Measurements from ENCODE around the gene ETV1.

ETV1 gene

GRCh38 chr7:14000247-14000646, 10.8 kb upstream of the ETV1 start:
- Histone ChIP-seq H3K27me3 (ENCODE audit: low read depth, low read length) (no peaks in the 10 kb centered on the region), H3K4me1 (ENCODE audit: control insufficient read depth in 1 of 2, insufficient read depth in 2 of 2, low read length in 2 of 2) (no peaks in the 10 kb centered on the region), H3K4me3 (ENCODE audit: low read depth in 1 of 2, low read length in 2 of 2) (no peak overlapping the region), H3K27ac (ENCODE audit: low read length) (no peak overlapping the region), H3K9me3 (ENCODE audit: control insufficient read depth in 1 of 2, low read length in 2 of 2) (no peaks in the 10 kb centered on the region), H3K36me3 (ENCODE audit: control insufficient read depth in 1 of 2, insufficient read depth in 2 of 2, low read length in 2 of 2) (no peaks in the 10 kb centered on the region)

GRCh38 chr7:13998866-13999265, 9.4 kb upstream of the ETV1 start:
- Histone ChIP-seq H3K9me3 (ENCODE audit: control insufficient read depth in 1 of 2, low read length in 2 of 2) (no peaks in the 10 kb centered on the region), H3K27me3 (ENCODE audit: low read depth, low read length) (no peaks in the 10 kb centered on the region), H3K4me1 (ENCODE audit: control insufficient read depth in 1 of 2, insufficient read depth in 2 of 2, low read length in 2 of 2) (no peaks in the 10 kb centered on the region), H3K4me3 (ENCODE audit: low read depth in 1 of 2, low read length in 2 of 2) (no peak overlapping the region), H3K36me3 (ENCODE audit: control insufficient read depth in 1 of 2, insufficient read depth in 2 of 2, low read length in 2 of 2) (no peaks in the 10 kb centered on the region), H3K27ac (ENCODE audit: low read length) (no peak overlapping the region)

GRCh38 chr7:13992596-13992964, 3.1 kb upstream of the ETV1 start:
- peak overlapping the region in 1 of 2 donors; percentile 84 for H3K4me3 ChIP-seq (ENCODE audit: low read depth in 1 of 2, low read length in 2 of 2)
- H3K27me3 ChIP-seq (ENCODE audit: low read depth, low read length), result no peaks in the 10 kb centered on the region
- no peak overlapping the region for H3K27ac ChIP-seq (ENCODE audit: low read length)
- peaks cover 0 to 11% of the 10 kb centered on the region in 2 donors for H3K4me1 ChIP-seq (ENCODE audit: control insufficient read depth in 1 of 2, insufficient read depth in 2 of 2, low read length in 2 of 2)
- H3K36me3 ChIP-seq (ENCODE audit: control insufficient read depth in 1 of 2, insufficient read depth in 2 of 2, low read length in 2 of 2), result no peaks in the 10 kb centered on the region
- no peaks in the 10 kb centered on the region for H3K9me3 ChIP-seq (ENCODE audit: control insufficient read depth in 1 of 2, low read length in 2 of 2)

- H3K9me3 ChIP-seq (ENCODE audit: control insufficient read depth in 1 of 2, low read length in 2 of 2), result no peaks in the 10 kb centered on the region
- H3K4me1 ChIP-seq (ENCODE audit: control insufficient read depth in 1 of 2, insufficient read depth in 2 of 2, low read length in 2 of 2), result peaks cover 0 to 11% of the 10 kb centered on the region in 2 donors
- H3K27ac ChIP-seq (ENCODE audit: low read length), result peak overlapping the region; percentile 40
- no peaks in the 10 kb centered on the region for H3K36me3 ChIP-seq (ENCODE audit: control insufficient read depth in 1 of 2, insufficient read depth in 2 of 2, low read length in 2 of 2)
- H3K27me3 ChIP-seq (ENCODE audit: low read depth, low read length), result no peaks in the 10 kb centered on the region
- H3K4me3 ChIP-seq (ENCODE audit: low read depth in 1 of 2, low read length in 2 of 2), result peak overlapping the region; percentile 84 to 96
Observed at GRCh38 chr7:13991791-13992595, 2.5 kb upstream of the ETV1 start.

GRCh38 chr7:13990984-13991790, 1.7 kb upstream of the ETV1 start:
- Histone ChIP-seq H3K36me3 (ENCODE audit: control insufficient read depth in 1 of 2, insufficient read depth in 2 of 2, low read length in 2 of 2) (no peaks in the 10 kb centered on the region), H3K27me3 (ENCODE audit: low read depth, low read length) (no peaks in the 10 kb centered on the region), H3K27ac (ENCODE audit: low read length) (peak overlapping the region; percentile 91), H3K4me3 (ENCODE audit: low read depth in 1 of 2, low read length in 2 of 2) (peak overlapping the region; percentile 84 to 96), H3K9me3 (ENCODE audit: control insufficient read depth in 1 of 2, low read length in 2 of 2) (no peaks in the 10 kb centered on the region), H3K4me1 (ENCODE audit: control insufficient read depth in 1 of 2, insufficient read depth in 2 of 2, low read length in 2 of 2) (peaks cover 0 to 11% of the 10 kb centered on the region in 2 donors)

- Histone ChIP-seq H3K4me3 (ENCODE audit: low read depth in 1 of 2, low read length in 2 of 2) (peak overlapping the region; percentile 84 to 96), H3K27ac (ENCODE audit: low read length) (peak overlapping the region; percentile 91), H3K27me3 (ENCODE audit: low read depth, low read length) (no peaks in the 10 kb centered on the region), H3K36me3 (ENCODE audit: control insufficient read depth in 1 of 2, insufficient read depth in 2 of 2, low read length in 2 of 2) (no peaks in the 10 kb centered on the region), H3K9me3 (ENCODE audit: control insufficient read depth in 1 of 2, low read length in 2 of 2) (no peaks in the 10 kb centered on the region), H3K4me1 (ENCODE audit: control insufficient read depth in 1 of 2, insufficient read depth in 2 of 2, low read length in 2 of 2) (peaks cover 0 to 11% of the 10 kb centered on the region in 2 donors)
Observed at GRCh38 chr7:13990319-13990983, 985 bp upstream of the ETV1 start.

GRCh38 chr7:13989949-13990305, 461 bp upstream of the ETV1 start:
- Histone ChIP-seq H3K9me3 (ENCODE audit: control insufficient read depth in 1 of 2, low read length in 2 of 2) (no peaks in the 10 kb centered on the region), H3K36me3 (ENCODE audit: control insufficient read depth in 1 of 2, insufficient read depth in 2 of 2, low read length in 2 of 2) (no peaks in the 10 kb centered on the region), H3K27me3 (ENCODE audit: low read depth, low read length) (no peaks in the 10 kb centered on the region), H3K27ac (ENCODE audit: low read length) (peak overlapping the region; percentile 91), H3K4me3 (ENCODE audit: low read depth in 1 of 2, low read length in 2 of 2) (peak overlapping the region; percentile 84 to 96), H3K4me1 (ENCODE audit: control insufficient read depth in 1 of 2, insufficient read depth in 2 of 2, low read length in 2 of 2) (peaks cover 0 to 11% of the 10 kb centered on the region in 2 donors)

- peak overlapping the region; percentile 91 for H3K27ac ChIP-seq (ENCODE audit: low read length)
- H3K4me1 ChIP-seq (ENCODE audit: control insufficient read depth in 1 of 2, insufficient read depth in 2 of 2, low read length in 2 of 2), result peaks cover 0 to 11% of the 10 kb centered on the region in 2 donors
- H3K36me3 ChIP-seq (ENCODE audit: control insufficient read depth in 1 of 2, insufficient read depth in 2 of 2, low read length in 2 of 2), result no peaks in the 10 kb centered on the region
- H3K27me3 ChIP-seq (ENCODE audit: low read depth, low read length), result no peaks in the 10 kb centered on the region
- H3K4me3 ChIP-seq (ENCODE audit: low read depth in 1 of 2, low read length in 2 of 2), result peak overlapping the region; percentile 84 to 96
- no peaks in the 10 kb centered on the region for H3K9me3 ChIP-seq (ENCODE audit: control insufficient read depth in 1 of 2, low read length in 2 of 2)
Observed at GRCh38 chr7:13988731-13989125, 738 bp downstream of the ETV1 start.

GRCh38 chr7:13988065-13988464, 1.4 kb downstream of the ETV1 start:
- peak overlapping the region in 1 of 2 donors; percentile 22 for H3K4me3 ChIP-seq (ENCODE audit: low read depth in 1 of 2, low read length in 2 of 2)
- H3K9me3 ChIP-seq (ENCODE audit: control insufficient read depth in 1 of 2, low read length in 2 of 2), result no peaks in the 10 kb centered on the region
- H3K36me3 ChIP-seq (ENCODE audit: control insufficient read depth in 1 of 2, insufficient read depth in 2 of 2, low read length in 2 of 2), result no peaks in the 10 kb centered on the region
- H3K27ac ChIP-seq (ENCODE audit: low read length), result no peak overlapping the region
- H3K27me3 ChIP-seq (ENCODE audit: low read depth, low read length), result no peaks in the 10 kb centered on the region
- H3K4me1 ChIP-seq (ENCODE audit: control insufficient read depth in 1 of 2, insufficient read depth in 2 of 2, low read length in 2 of 2), result peaks cover 0 to 11% of the 10 kb centered on the region in 2 donors

- no peaks in the 10 kb centered on the region for H3K9me3 ChIP-seq (ENCODE audit: control insufficient read depth in 1 of 2, low read length in 2 of 2)
- no peaks in the 10 kb centered on the region for H3K36me3 ChIP-seq (ENCODE audit: control insufficient read depth in 1 of 2, insufficient read depth in 2 of 2, low read length in 2 of 2)
- peaks cover 0 to 11% of the 10 kb centered on the region in 2 donors for H3K4me1 ChIP-seq (ENCODE audit: control insufficient read depth in 1 of 2, insufficient read depth in 2 of 2, low read length in 2 of 2)
- H3K27me3 ChIP-seq (ENCODE audit: low read depth, low read length), result no peaks in the 10 kb centered on the region
- H3K4me3 ChIP-seq (ENCODE audit: low read depth in 1 of 2, low read length in 2 of 2), result no peak overlapping the region
- no peak overlapping the region for H3K27ac ChIP-seq (ENCODE audit: low read length)
Observed at GRCh38 chr7:13987395-13987794, 2.1 kb downstream of the ETV1 start.

- Histone ChIP-seq H3K9me3 (ENCODE audit: control insufficient read depth in 1 of 2, low read length in 2 of 2) (no peaks in the 10 kb centered on the region), H3K4me3 (ENCODE audit: low read depth in 1 of 2, low read length in 2 of 2) (no peak overlapping the region), H3K4me1 (ENCODE audit: control insufficient read depth in 1 of 2, insufficient read depth in 2 of 2, low read length in 2 of 2) (peaks cover 0 to 11% of the 10 kb centered on the region in 2 donors), H3K27ac (ENCODE audit: low read length) (no peak overlapping the region), H3K27me3 (ENCODE audit: low read depth, low read length) (no peaks in the 10 kb centered on the region), H3K36me3 (ENCODE audit: control insufficient read depth in 1 of 2, insufficient read depth in 2 of 2, low read length in 2 of 2) (no peaks in the 10 kb centered on the region)
Observed at GRCh38 chr7:13986208-13986607, 3.3 kb downstream of the ETV1 start.
